Fibroblast of skin of abdomen (primary cell): ENCODE results near the gene APBA2.

ENCODE experiments used
- DNase-seq: peaks from one replicate; pipeline ENCODE4 v3.0.0-alpha.2; 2013

APBA2 gene

DNA sequence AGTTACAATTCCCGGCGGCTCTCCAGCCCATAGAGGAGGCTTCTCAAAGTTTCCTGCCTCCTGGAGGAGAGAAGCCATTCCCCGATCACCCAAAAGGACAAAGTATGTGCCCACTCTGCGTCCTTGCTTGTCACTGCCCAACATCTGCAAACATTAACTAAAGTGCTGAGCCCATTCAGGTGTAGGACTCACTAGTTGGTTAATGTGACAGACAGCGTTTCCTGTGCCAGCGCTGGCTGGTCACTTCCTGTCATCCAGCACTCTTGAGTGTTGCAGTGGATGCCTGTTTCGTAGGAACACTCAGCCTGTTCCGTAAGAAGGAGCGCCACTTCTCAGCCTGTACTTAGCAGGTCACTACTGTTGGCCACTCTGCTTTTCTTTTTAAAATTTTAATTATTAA, 100.3 kb downstream of the APBA2 start:
- DNase-seq: no peak

DNA sequence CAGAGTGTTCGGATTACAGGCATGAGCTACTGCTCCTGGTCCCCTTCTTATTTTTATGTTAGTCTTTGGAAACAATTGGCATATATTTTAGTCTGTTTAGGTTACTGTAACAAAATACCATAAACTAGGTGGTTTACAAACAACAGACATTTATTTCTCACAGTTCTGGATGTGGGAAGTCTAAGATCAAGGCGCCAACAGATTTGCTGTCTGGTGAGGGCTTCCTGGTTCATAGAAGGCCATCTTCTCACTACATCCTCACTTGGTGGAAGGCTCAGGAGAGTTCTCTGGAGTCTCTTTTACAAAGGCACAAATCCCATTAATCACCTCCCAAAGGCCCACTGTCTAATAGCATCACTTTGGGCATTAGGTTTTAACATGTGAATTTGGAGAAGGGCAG, 101.0 kb downstream of the APBA2 start:
- DNase-seq: no peak

DNA sequence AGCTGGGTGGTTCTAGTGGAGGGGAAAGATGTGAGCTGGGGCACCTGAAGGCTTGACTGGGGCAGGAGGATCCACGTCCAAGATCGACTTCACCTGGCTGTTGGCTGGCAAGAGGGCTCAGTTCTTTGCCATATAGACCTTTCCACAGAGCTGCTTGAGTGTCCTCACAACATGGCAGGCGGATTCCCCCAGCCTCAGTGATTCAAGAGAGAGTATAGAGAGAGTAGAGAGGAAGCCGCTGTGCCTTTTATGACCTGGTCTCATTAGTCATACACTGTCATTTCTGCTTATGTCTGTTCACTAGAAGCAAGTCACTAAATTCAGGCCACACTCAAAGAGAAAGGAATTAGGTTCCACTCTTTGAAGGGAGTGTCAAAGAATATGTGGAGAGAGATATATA, 101.6 kb downstream of the APBA2 start:
- no peak for DNase-seq

DNA sequence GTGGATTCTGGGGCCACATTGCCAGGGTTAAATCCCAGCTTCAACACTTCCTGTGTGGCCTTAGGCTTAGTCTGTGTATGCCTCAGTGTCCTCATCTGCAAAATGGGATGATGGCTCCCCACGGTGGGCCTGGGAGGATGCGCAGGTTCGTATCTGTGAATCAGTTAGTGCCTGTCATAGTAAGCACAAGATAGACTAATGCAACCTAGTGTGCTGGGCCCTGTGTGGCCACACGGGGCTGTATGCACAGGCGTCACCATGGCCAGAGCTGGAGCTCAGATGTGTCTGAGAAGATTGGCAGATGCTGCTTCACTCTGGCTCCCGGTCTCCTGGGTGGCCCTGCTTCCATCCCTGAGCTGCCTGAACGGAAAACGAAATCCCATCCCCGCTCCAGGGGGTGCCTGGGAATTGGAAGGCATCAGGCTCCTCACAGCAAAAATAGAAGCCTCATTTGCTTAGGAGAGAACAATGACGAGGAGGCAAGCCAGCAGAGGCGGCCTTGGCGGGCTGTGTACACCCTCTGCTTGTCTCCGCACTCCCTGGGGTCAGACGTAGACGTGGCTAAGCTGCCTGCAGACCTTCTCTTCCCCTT, 103.6 kb downstream of the APBA2 start:
- DNase-seq: peak; percentile 23

DNA sequence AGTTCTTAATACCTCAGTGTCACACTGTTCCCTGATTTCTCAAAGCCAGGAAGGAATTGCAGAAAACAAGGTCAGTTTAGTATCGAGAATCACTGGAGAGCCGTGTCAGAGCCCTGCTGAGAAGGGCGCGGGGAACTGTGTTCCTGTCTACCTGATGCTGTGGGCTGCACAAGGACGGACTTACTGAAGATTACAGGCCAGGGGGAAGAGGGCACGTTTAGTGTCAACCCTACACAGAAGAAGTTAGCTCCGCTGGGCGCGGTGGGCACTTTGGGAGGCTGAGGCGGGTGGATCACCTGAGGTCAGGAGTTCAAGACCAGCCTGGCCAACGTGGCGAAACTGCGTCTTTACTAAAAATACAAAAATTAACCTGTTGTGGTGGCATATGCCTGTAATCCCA, 104.1 kb downstream of the APBA2 start:
- DNase-seq: no peak

DNA sequence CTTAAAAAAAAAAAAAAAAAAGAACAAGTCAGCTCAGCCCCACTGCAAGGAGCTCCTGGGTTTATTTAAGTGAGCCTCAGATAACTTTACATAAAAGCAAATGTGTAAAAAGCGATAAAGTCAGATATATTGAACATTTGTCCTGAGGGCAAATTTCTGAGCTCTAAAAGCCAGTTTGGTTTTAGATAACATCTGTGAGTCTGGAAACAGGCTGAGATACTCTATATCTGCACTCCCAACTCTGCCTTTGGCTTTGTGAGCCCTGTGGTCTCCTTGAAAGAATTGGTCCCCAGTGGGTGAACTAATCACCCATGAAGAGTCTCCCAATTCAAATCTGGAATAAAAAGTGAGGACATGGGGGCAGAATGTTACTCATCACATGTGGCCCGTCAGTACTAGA, 104.6 kb downstream of the APBA2 start:
- DNase-seq: no peak

DNA sequence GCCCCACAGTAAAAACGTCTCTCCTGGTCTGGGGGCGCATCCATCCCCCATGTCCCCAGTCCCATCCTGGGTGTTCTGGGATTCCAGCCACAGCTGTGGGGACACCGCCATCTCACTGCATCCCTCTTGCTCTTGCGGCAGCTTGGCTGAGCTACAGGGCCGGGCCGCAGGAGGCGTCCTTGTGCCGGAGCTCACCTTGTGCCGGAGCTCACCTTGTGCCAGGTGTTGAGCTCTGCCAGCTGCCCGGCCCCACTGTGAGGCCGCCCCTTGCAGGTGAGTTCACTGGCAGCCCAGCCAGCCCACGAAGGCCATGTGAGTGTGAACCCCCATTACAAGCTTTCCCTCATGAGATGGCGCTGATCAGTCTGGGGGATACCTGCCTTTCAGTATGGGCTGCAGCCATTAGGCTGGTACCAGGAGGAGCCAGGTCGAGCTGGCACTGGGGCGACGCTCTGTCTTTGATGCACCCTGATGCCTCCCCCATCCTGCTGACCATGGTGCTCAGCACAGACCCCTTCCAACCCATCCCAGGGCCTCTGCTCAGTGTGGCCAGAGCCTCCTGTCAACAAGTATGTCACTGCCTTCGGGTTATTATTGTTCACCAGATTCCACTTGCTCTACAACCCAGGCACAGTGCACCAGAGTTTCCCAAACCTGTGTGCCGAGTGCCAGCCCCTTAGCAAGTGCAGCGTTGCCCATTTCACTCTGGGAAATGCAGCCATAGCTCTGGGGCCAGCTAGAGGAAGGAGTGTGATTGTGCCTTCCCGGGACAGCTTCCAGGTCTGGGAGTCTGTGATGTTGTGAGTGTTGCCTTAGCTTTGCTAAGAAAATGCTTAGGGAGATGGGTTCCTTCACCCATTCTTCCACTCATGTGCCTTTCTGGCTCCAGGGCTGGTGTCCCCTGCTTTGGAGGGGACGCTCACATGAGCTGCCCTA, 105.7 kb downstream of the APBA2 start:
- DNase-seq: no peak

DNA sequence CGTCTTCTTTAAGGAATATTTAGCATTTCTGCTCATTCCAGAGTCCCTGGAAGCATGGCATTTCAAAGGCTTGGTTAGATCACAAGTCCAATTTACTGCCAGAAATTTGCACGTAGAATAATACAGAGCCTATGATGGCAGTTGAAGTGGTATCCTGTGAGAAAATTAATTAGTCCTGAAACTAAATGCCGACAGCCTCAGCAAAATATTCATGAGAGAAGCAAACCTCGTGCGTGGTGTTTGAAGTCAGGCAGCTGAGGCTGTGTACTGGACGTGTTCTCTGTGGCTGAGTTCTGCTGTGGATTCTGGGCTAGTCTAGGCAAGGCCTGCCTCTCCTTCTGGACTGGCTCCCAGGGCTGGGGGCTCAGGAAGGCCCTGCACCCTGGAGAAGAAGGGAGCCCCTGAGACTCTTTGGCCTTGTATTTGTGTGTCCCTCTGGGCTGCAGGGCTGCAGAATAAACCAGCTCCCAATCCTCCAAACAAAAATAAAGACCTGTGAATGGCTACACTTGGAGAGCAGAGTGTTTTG, 106.6 kb downstream of the APBA2 start:
- no peak for DNase-seq

DNA sequence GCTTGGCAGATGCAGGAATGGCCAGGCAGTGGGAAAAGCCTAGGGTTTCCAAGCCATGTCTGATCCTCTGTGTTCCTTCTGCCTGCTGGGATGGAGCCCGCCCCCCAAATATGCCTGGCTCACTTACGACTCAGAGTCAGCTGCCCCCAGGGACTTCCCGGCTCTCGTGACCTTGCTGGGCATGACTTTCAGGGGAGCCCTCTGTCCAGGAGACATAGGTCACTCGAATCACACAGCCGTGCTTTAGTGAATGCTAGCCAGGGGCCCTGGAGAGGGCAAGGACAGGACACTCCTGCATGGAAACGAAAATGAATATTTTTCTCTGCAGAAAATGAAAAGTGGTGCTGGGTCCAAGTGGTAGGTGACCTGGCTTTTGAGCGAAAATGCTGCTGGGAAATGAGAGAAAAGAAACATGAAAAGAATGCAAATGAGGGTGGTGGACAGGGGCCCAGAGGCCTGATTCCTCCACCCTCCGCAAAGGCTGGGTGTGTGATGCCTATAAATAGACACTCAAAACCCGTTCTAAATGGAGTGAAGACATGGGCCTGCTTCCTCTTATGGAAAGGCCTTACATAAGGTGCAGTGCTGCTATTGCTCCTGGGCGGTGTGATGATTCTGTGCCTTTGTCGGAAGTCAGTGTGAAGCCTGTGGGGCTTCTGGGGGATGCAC, 107.4 kb downstream of the APBA2 start:
- no peak for DNase-seq

DNA sequence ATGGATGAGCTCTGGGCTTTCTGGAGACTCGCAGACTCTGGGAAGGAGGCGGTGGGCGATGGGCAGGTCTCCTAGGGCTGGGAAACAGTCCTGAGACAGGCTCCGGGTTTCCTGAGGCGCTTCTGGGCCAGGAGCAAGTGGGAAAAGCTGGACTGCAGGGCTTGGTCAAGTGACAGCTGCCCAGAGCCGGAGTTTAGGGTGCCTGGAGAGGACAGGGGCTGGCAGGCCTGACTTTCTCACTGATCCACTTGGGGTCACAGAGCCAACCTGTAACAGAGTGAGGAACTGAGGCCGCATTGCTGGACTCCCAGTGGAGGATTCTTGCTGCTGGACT, 107.9 kb downstream of the APBA2 start:
- DNase-seq: no peak

DNA sequence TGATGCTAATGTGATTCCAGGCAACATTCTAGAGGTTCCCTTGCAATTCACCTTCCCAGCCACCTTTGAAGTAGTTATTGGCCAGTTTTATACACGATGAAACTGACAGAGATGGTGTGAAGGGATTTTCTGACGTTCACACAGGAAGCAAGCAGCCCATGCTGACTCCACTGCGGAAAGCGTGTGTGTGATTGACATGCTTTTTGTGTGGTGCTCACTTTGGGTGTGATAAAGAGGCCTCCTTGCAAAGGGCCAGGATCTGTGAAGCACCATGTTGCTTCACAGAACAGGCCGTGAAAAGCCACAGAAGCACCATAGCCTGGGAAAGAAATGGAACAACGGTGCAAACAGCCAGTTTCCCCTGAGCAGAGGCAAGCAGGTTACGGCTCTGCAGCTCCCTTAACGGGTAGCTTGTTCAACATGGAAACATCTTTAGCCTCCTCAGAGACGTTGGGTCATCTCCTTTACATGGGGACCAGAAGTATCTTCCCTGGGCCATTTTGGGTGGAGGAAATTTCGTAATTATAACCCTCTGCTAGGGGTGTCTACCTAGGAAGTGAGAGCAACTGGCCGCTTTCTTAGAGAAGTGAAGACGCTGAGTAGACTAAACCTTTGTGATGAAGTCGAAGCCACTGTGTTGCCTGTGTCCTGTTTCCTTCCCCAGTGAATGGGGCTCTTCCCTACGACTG, 108.5 kb downstream of the APBA2 start:
- DNase-seq: no peak

DNA sequence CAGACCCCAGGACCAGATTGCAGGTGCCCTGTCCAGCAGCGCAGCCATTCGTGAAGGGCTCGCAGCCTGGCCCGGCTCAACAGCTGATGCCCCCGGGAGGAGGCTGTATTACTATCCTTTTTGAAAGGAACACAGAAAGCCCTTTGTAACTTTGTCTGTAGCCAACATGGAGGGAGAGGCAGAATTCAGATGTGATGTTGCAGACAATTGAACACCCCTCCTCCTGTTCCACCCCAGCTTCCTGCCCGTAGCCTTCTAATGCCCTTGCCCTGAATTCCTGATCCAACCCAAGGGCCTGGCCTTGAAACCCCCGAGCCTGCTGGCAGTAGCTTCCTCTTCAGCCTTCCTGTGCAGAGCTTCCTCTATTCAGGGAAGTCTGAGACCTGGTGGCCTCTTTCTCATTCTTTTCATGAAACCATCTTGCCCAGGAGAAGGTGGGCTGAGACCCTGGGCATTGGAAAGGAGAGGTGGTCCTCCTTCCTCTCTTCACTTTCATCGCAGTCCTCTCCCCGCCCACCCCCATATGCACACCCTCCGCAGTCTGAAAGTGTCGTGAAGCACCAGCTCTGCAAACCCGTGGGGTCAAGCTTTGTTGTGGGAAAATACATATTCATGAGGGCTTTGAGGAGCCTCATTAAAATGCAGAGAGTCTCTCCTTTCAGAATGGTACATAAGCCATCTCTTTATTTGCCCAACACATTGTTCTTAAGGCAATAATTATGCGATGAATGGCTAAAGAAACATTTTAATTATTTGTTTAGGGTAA, 109.2 kb downstream of the APBA2 start:
- no peak for DNase-seq

DNA sequence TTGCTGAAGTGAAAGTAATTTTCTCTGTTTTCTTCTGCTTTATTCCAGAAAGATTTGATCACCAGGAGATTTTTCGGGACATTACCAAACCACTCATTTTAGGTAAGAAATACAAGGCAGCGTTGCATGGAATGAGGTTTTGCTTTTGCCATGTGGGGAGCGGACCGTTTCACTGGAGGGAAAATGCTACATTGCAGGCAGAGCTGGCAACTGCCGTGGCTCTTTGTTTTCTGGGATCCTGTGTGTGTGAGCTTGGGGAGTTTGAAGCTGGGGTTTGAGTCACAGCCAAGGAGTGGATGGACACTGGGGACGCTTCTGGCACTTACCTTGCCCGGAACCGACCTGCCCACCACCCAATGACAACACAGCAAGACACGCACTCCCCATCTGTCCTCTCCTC, 109.9 kb downstream of the APBA2 start:
- no peak for DNase-seq

DNA sequence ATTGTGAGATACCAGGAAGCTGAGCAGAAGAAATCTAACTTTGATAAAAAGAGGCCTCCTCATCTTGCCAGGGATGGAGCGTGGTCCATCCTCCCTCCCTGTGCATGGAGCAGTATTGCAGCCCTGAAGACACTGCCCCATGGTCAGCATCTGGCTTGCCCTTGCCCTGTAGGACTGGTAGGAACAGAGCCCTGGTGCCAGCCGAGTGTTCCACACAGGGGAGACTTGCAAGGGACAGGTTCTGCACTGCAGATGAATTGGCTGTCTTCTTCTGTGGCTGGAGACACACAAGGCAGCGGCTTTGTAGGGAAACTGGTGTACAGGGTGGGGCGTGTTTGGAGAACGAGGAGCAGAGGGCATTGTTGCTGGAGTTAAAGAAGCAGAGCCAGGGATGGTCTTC, 110.5 kb downstream of the APBA2 start:
- no peak for DNase-seq

DNA sequence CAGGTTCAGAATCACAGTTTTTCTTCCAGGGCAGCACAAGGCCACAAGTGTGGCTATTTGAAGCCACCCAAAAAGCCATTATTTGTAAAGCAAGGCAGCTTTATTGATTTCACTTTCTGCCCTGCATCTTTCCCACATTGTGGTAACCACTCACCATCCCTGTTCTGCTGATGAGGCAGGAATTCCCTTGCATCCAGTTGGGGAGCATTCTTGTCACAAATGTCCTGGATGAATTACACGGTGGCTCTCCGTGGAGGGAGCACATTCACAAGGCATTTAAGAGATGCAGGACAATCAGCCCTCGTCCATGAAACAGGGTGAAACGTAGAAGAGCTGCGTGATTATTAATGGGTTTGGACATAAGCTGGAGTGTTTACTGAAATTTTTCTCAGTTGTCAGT, 111.2 kb downstream of the APBA2 start:
- DNase-seq: no peak

DNA sequence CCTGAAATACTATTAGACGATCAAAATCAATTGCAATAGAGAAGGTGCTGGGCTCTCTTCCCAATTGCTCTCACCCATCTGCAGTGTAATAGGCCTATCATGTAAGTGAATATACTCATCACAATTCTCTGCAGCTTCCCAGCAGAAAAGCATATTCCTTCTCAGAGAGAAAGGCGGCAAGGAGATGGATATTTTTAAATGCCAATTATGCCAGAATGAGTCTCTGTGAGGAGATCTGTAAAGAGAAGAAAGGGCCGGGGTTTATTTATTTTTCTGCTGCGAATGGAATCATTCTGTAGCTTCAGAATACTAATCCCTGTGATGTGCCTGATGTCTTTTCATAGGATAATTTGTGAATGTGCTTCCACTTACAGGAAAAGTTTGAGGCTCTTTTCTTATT, 112.0 kb downstream of the APBA2 start:
- no peak for DNase-seq

DNA sequence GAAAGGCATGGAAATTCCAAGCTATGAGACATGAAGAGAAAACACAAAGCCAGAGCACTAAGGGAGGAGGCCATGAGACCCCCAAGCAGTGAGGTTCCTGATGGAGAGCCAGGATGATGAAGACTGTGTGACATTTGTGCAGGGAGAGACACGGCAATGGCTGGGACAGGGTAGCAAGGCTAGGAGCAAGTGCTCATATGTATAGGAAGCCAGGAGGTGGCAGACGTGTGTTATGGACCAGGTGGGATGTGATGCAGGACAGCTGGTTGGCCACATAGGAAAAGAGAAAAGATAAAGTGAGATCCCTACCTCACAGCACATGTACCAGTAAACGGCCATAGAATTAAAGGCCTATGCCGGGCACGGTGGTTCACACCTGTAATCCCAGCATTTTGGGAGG, 112.7 kb downstream of the APBA2 start:
- no peak for DNase-seq

DNA sequence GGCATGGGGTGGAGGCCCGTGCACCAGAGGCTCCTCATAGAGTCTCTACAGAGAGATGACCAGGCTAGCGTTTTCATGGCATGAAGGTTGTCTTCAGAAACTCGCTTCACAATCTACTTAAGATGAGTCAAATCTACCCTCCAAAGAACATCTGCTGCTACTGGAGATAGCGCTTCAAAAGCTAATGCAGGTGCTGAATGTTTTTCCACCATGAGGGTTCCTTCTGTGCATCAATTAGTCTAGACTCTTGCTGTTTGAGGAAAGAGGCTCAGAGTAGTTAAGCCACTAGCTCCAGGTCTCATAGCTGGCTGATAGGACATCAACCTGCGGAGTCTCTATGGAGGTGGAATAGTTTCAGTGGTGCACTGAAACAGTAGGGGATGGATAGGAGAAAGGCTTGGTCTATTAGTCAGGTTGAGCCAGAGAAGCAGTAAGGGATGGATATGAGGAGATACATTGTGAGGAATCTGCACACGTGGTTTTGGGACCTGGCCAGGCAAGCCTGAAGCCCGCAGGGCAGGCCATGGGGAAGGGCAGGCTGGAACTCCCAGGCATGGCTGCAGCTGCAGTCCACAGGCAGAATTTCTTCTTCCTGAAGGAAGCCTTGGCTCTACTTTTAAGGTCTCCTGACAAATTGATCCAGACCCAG, 117.5 kb downstream of the APBA2 start:
- DNase-seq: peak; percentile 25

DNA sequence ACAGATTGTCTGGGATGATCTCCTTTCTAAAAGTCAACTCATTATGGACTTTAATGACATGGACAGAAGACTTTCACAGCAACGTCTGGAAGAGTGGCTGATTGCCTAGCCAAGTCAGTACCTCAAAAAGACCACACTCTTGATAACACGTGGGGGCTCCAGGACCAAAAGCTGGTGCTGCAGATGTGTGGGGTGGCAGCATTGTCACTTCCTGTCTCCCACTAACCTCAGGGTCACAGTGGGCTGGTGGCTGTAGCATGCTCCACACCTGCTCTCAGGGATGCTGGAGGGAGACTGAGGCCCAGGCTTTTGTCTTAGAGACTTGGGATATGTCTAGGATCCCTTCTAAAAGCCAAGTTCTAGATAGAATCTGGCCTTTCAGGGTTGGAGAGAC, 118.1 kb downstream of the APBA2 start:
- DNase-seq: no peak

DNA sequence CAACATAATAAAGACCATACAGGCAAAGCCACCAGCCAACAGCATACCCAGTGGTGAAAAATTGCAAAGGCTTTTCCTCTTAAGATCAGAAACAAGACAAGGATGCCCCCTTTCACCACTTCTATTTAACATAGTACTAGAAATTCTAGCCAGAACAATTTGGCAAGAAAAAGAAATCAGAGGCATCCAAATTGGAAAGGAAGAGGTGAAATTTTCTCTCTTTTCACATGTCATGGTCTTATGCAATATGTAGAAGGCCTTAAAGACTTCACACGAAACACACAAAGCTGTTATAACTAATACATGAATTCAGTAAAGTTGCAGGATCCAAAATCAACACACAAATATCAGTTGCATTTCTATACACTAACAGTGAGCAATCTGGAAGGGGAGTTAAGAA, 120.2 kb downstream of the APBA2 start:
- no peak for DNase-seq

DNA sequence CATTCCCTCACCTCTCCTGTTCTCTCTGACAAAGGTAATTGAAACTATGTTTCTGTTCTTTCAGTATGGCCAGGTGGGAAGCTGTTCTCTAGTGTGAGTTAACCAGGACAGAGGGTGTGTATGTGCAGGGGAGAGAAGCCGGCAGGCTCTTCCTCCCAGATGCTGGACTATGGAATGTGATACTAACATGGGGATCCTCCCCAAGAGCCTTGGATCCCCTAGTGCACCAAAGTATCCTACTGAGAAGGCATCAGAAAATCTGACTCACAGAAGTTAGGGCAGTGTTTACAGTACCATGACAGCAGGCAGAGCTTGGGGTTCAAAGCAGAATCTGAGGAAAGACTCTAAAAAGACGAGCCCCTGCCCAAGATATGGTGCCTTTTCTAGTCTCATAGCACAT, 123.1 kb downstream of the APBA2 start:
- DNase-seq: no peak

DNA sequence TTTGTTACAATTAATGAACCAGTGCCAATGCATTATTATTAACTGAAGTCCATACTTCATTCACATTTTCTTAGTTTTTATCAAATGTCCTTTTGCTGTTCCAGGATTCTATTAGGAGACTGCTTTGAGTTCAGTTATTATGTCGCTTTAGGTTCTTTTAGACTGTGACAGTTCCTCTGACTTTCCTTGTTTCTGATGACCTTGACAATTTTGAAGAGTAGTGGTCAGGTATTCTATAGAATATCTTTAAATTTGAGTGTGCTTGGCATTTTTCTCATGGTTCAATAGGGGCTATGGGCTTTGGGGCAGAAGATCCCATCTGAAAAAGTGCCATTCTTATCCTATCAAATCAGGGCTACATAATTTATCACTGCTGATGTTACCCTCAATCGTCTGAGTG, 126.3 kb downstream of the APBA2 start:
- DNase-seq: no peak
